Stimulated activated CD4-positive, alpha-beta T cell treated with anti-CD3 and anti-CD28 coated beads, Interleukin-1b, Interleukin-23, amount 100 ng/mL, for 1 hour (primary cell): ENCODE results near the gene SLC44A4.
"Not testable (repeated sequence)": the region's sequence is repeated elsewhere in the genome, so short reads cannot be mapped to it uniquely, and the experiment has no call there.

Source experiments
- DNase-seq, 2 donors: peaks; one replicate each; pipeline ENCODE4 v3.0.0-alpha.2; 2020; ENCODE audit warnings: low read depth in 2 of 2

The SLC44A4 gene

GRCh38 chr6:31879901-31880300 lies 1.1 kb upstream of the SLC44A4 start:
- DNase-seq = no peak

- DNase-seq = no peak
These were observed 346 bp upstream of the SLC44A4 start for GRCh38 chr6:31879143-31879542.

- DNase-seq = no peak
These were observed 575 bp downstream of the SLC44A4 start for GRCh38 chr6:31878222-31878621.

GRCh38 chr6:31877651-31878161 lies 1.1 kb downstream of the SLC44A4 start:
- no peak for DNase-seq

GRCh38 chr6:31877125-31877650 lies 1.6 kb downstream of the SLC44A4 start:
- DNase-seq = no peak

GRCh38 chr6:31876357-31876756 lies 2.4 kb downstream of the SLC44A4 start:
- DNase-seq = no peak

GRCh38 chr6:31875877-31876276 lies 2.9 kb downstream of the SLC44A4 start:
- no peak for DNase-seq

GRCh38 chr6:31874836-31875572 lies 3.8 kb downstream of the SLC44A4 start:
- DNase-seq = no peak

- no peak for DNase-seq
These were observed 4.6 kb downstream of the SLC44A4 start for GRCh38 chr6:31874084-31874670.

- no peak for DNase-seq
These were observed 7.6 kb downstream of the SLC44A4 start for GRCh38 chr6:31871046-31871659.

- DNase-seq = no peak
These were observed 8.3 kb downstream of the SLC44A4 start for GRCh38 chr6:31870385-31870921.

- no peak for DNase-seq
These were observed 9.5 kb downstream of the SLC44A4 start for GRCh38 chr6:31869343-31869742.

GRCh38 chr6:31868658-31868971 lies 10.2 kb downstream of the SLC44A4 start:
- DNase-seq = not testable (repeated sequence)

GRCh38 chr6:31865205-31866118 lies 13.3 kb downstream of the SLC44A4 start:
- DNase-seq = no peak

- no peak for DNase-seq
These were observed 14.0 kb downstream of the SLC44A4 start for GRCh38 chr6:31864818-31865204.

GRCh38 chr6:31864123-31864562 lies 14.7 kb downstream of the SLC44A4 start:
- not testable (repeated sequence) for DNase-seq

GRCh38 chr6:31862344-31863235 lies 16.2 kb downstream of the SLC44A4 start, which contains the start of gene NEU1:
Gene NEU1, minus strand, starts transcription at chr6:31862821. Its CDS starts 45 bp downstream, at chr6:31862776.
- peak; percentile 96 to 99 for DNase-seq

- no peak for DNase-seq
These were observed 16.9 kb downstream of the SLC44A4 start for GRCh38 chr6:31861919-31862343.

GRCh38 chr6:31861150-31861549 lies 17.6 kb downstream of the SLC44A4 start:
- DNase-seq = no peak

- DNase-seq = no peak
These were observed 18.4 kb downstream of the SLC44A4 start for GRCh38 chr6:31860349-31860748.
